ENCODE measurements around the gene TLX1.

TLX1 gene

GRCh38 chr10:101113890-101114403, 17.2 kb upstream of the TLX1 start:
- Histone ChIP-seq H3K27me3 (replicated peaks; ENCODE audit: control insufficient read depth, insufficient read depth, low read length) (peaks cover 59% of the 10 kb centered on the region), H3K9ac (ENCODE audit: low read length) (no peak overlapping the region), H3K4me3 (ENCODE audit: low read length) (no peak overlapping the region), H3K9me3 (ENCODE audit: control insufficient read depth, low read length) (no peaks in the 10 kb centered on the region), H3K4me1 (ENCODE audit: control insufficient read depth, insufficient read depth, low read length) (no peaks in the 10 kb centered on the region), H3K36me3 (ENCODE audit: control insufficient read depth, insufficient read depth, low read length, severe bottlenecking) (no peaks in the 10 kb centered on the region)
- no peak for DNase-seq (ENCODE audit: low read depth)

DNA sequence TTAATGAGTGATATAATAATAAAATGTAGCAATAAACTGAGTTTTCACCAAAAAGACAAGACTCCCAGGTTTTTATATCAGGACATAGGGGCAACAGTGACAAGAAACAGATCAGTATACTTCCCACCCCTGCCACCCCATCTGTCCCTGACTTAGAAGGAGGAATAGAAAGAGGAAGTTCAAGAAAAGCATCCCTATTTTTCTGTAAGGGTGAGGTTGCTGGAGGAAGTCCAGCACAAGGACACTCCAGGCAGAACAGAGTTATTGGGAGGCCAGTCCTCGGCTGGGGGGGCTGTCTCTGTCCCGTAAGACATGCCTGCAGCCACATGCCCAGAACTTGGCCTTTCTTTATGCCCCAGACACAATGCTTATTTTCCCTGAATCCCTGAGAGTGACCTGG, 16.5 kb upstream of the TLX1 start:
- peaks cover 62% of the 10 kb centered on the region for H3K27me3 ChIP-seq (replicated peaks; ENCODE audit: control insufficient read depth, insufficient read depth, low read length)
- no peaks in the 10 kb centered on the region for H3K36me3 ChIP-seq (ENCODE audit: control insufficient read depth, insufficient read depth, low read length, severe bottlenecking)
- no peak overlapping the region for H3K9ac ChIP-seq (ENCODE audit: low read length)
- DNase-seq (ENCODE audit: low read depth) = no peak
- no peaks in the 10 kb centered on the region for H3K4me1 ChIP-seq (ENCODE audit: control insufficient read depth, insufficient read depth, low read length)
- no peaks in the 10 kb centered on the region for H3K9me3 ChIP-seq (ENCODE audit: control insufficient read depth, low read length)
- H3K4me3 ChIP-seq (ENCODE audit: low read length) = no peak overlapping the region

DNA sequence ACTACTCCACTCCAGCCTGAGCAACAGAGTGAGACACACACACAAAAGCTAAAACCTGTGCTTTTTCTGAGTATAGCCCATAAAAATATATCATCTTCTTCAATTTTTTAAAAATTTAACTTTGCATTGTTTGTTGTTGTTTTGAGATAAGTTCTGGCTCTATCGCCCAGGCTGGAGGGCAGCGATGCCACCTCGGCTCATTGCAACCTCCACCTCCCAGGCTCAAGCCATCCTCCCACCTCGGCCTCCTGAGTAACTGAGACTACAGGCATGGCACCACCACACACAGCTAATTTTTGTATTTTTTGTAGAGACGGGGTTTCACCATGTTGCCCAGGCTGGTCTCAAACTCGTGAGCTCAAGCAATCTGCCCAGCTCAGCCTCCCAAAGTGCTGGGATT, 14.3 kb upstream of the TLX1 start:
- H3K9ac ChIP-seq (ENCODE audit: low read length) = no peak overlapping the region
- no peaks in the 10 kb centered on the region for H3K36me3 ChIP-seq (ENCODE audit: control insufficient read depth, insufficient read depth, low read length, severe bottlenecking)
- no peak overlapping the region for H3K4me3 ChIP-seq (ENCODE audit: low read length)
- H3K4me1 ChIP-seq (ENCODE audit: control insufficient read depth, insufficient read depth, low read length) = peaks cover 11% of the 10 kb centered on the region
- H3K27me3 ChIP-seq (replicated peaks; ENCODE audit: control insufficient read depth, insufficient read depth, low read length) = peaks cover 72% of the 10 kb centered on the region
- no peak for DNase-seq (ENCODE audit: low read depth)
- H3K9me3 ChIP-seq (ENCODE audit: control insufficient read depth, low read length) = no peaks in the 10 kb centered on the region

DNA sequence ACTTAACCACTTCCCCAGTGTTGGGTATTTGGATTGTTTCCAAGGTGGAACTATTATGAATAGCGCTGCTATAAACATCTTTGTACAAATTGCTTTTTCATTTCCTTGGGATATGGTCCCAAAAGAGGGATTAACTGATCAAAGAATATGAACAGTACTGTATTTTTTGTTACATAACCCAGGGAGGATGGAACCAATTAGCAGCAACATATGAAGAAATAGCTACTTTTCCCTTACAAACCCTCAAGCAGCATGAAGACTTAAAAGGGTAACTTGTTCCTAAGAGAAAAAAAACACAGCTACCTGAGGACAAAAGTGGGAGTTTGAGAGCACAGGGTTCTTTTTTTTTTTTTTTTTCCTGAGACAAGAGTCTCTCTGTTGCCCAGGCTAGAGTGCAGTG, 13.1 kb upstream of the TLX1 start:
- no peak for DNase-seq (ENCODE audit: low read depth)
- Histone ChIP-seq H3K27me3 (replicated peaks; ENCODE audit: control insufficient read depth, insufficient read depth, low read length) (peaks cover 79% of the 10 kb centered on the region), H3K9me3 (ENCODE audit: control insufficient read depth, low read length) (no peaks in the 10 kb centered on the region), H3K4me1 (ENCODE audit: control insufficient read depth, insufficient read depth, low read length) (peaks cover 12% of the 10 kb centered on the region), H3K36me3 (ENCODE audit: control insufficient read depth, insufficient read depth, low read length, severe bottlenecking) (no peaks in the 10 kb centered on the region), H3K4me3 (ENCODE audit: low read length) (no peak overlapping the region), H3K9ac (ENCODE audit: low read length) (no peak overlapping the region)

- H3K9ac ChIP-seq (ENCODE audit: low read length) = no peak overlapping the region
- peak overlapping the region; percentile 78 for H3K4me3 ChIP-seq (ENCODE audit: low read length)
Observed at GRCh38 chr10:101120520-101120883, 10.6 kb upstream of the TLX1 start.

GRCh38 chr10:101120884-101121653, 10.0 kb upstream of the TLX1 start:
- H3K9me3 ChIP-seq (ENCODE audit: control insufficient read depth, low read length) = no peaks in the 10 kb centered on the region
- H3K9ac ChIP-seq (ENCODE audit: low read length) = peak overlapping the region; percentile 31
- H3K4me3 ChIP-seq (ENCODE audit: low read length) = peak overlapping the region; percentile 78
- no peak for DNase-seq (ENCODE audit: low read depth)
- peaks cover 12% of the 10 kb centered on the region for H3K4me1 ChIP-seq (ENCODE audit: control insufficient read depth, insufficient read depth, low read length)
- H3K36me3 ChIP-seq (ENCODE audit: control insufficient read depth, insufficient read depth, low read length, severe bottlenecking) = no peaks in the 10 kb centered on the region
- peaks cover 90% of the 10 kb centered on the region for H3K27me3 ChIP-seq (replicated peaks; ENCODE audit: control insufficient read depth, insufficient read depth, low read length)

More at GRCh38 chr10:101120520-101120883, 10.6 kb upstream of the TLX1 start:
- H3K9me3 ChIP-seq (ENCODE audit: control insufficient read depth, low read length) = no peaks in the 10 kb centered on the region
- H3K36me3 ChIP-seq (ENCODE audit: control insufficient read depth, insufficient read depth, low read length, severe bottlenecking) = no peaks in the 10 kb centered on the region
- H3K4me1 ChIP-seq (ENCODE audit: control insufficient read depth, insufficient read depth, low read length) = peaks cover 12% of the 10 kb centered on the region
- DNase-seq (ENCODE audit: low read depth) = no peak
- peaks cover 86% of the 10 kb centered on the region for H3K27me3 ChIP-seq (replicated peaks; ENCODE audit: control insufficient read depth, insufficient read depth, low read length)

DNA sequence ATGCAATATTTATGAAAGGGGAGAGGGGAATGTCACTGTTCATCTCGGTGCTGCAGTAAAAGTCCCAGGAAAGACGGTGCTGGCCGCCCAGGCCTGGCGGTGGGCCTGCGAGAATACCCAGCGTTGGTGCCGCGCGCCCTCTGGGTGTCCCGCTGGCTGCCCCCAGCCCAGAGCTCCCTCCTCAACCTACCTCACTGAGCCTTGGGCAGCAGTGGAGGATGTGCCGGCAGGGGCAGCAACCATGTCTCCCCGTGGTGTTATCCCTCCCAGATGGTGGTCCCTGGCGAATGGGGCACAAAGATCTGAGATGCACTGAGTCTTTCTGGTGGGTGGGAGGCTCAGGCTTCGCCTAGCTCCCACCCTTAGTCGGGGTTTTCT, 9.5 kb upstream of the TLX1 start:
- Histone ChIP-seq H3K27me3 (replicated peaks; ENCODE audit: control insufficient read depth, insufficient read depth, low read length) (peaks cover 90% of the 10 kb centered on the region), H3K9ac (ENCODE audit: low read length) (no peak overlapping the region), H3K36me3 (ENCODE audit: control insufficient read depth, insufficient read depth, low read length, severe bottlenecking) (no peaks in the 10 kb centered on the region), H3K9me3 (ENCODE audit: control insufficient read depth, low read length) (no peaks in the 10 kb centered on the region), H3K4me3 (ENCODE audit: low read length) (peak overlapping the region; percentile 78), H3K4me1 (ENCODE audit: control insufficient read depth, insufficient read depth, low read length) (peaks cover 12% of the 10 kb centered on the region)
- no peak for DNase-seq (ENCODE audit: low read depth)

DNA sequence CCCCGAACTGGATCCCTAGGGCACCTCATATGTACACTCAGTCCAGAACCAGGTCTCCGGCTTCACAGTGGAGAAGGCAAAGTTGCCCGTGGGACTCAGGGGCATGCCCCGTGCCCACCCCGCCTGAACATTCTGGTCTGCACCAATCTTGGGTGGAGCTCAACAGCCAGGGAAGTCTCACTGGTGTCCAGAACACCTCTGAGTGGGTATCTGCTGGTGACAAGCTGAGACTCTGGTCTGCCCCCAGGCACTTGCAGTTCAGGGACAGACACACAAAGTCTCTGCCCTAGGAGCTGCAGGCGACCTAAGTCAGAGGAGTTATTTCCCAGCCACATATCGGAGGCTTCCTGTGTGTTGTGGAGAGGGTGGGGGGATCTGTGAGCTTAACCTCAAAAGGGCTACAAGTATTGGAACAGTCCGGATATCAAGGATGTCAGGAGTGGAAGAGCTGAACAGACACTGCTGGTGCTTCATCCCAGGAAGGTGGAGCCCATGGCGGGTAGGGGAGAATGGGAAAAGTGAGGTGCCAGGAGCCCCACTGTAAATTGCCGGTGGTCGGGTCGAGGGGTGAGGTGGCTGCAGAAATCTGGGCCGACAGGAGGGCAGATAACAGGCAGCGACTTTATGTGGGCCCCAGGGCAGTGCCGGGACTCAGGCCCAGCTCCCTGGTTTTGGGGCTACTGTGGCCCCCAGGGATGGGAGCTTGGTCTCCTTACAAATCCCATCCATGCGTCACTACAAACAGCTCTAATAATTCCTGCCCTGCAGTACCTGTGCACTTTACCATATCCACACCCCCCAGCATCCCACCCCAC, 8.6 kb upstream of the TLX1 start:
- Histone ChIP-seq H3K9me3 (ENCODE audit: control insufficient read depth, low read length) (no peaks in the 10 kb centered on the region), H3K9ac (ENCODE audit: low read length) (no peak overlapping the region), H3K4me1 (ENCODE audit: control insufficient read depth, insufficient read depth, low read length) (peaks cover 12% of the 10 kb centered on the region), H3K27me3 (replicated peaks; ENCODE audit: control insufficient read depth, insufficient read depth, low read length) (peaks cover 94% of the 10 kb centered on the region), H3K36me3 (ENCODE audit: control insufficient read depth, insufficient read depth, low read length, severe bottlenecking) (no peaks in the 10 kb centered on the region), H3K4me3 (ENCODE audit: low read length) (no peak overlapping the region)
- DNase-seq (ENCODE audit: low read depth) = no peak

DNA sequence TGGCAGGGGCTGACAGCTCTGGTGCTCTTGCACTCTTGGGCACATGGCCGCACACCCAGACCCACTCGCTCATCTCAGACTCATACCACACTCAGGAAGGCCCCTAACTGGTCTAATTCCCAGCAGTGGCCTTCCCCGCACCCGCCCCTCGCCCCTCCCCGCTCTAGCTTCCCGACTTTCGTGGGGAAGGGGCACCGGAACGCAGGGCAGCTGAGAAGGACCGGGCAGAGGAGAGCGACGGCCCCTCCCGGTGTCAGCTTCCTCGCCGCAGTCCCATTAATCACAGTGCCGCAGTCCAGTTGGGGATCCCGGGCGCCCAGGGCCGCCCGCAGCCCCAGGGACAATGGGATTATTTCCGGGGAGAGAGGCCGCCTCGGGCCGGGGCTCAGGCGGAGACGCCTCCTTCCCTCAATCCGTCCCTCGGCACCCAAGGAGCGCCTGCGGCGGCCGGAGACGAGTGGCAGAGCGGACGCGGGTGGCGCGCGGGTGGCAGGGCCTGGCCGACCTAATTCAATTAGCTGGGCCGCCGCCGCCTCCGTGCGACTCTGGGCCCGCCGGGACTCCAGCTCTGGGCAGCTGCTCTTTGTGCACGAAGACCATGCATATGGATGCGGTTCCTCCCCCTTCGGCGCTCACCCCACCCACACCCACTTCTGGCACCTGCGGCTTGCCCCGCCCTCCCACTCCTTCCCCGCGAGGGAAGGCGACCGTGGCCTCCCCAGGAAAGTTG, 7.8 kb upstream of the TLX1 start:
- Histone ChIP-seq H3K4me1 (ENCODE audit: control insufficient read depth, insufficient read depth, low read length) (peaks cover 12% of the 10 kb centered on the region), H3K27me3 (replicated peaks; ENCODE audit: control insufficient read depth, insufficient read depth, low read length) (peaks cover 95% of the 10 kb centered on the region), H3K36me3 (ENCODE audit: control insufficient read depth, insufficient read depth, low read length, severe bottlenecking) (no peaks in the 10 kb centered on the region), H3K4me3 (ENCODE audit: low read length) (no peak overlapping the region), H3K9ac (ENCODE audit: low read length) (no peak overlapping the region), H3K9me3 (ENCODE audit: control insufficient read depth, low read length) (peaks cover under 1% of the 10 kb centered on the region)
- no peak for DNase-seq (ENCODE audit: low read depth)

GRCh38 chr10:101123815-101124617, 7.1 kb upstream of the TLX1 start:
- Histone ChIP-seq H3K27me3 (replicated peaks; ENCODE audit: control insufficient read depth, insufficient read depth, low read length) (peaks cover 99% of the 10 kb centered on the region), H3K9me3 (ENCODE audit: control insufficient read depth, low read length) (peaks cover 3% of the 10 kb centered on the region), H3K4me3 (ENCODE audit: low read length) (no peak overlapping the region), H3K9ac (ENCODE audit: low read length) (no peak overlapping the region), H3K4me1 (ENCODE audit: control insufficient read depth, insufficient read depth, low read length) (peaks cover 12% of the 10 kb centered on the region), H3K36me3 (ENCODE audit: control insufficient read depth, insufficient read depth, low read length, severe bottlenecking) (no peaks in the 10 kb centered on the region)
- no peak for DNase-seq (ENCODE audit: low read depth)
